ENCODE results near the gene ZNF280A. TPM values are rescaled to one million over a fixed set of nuclear protein-coding genes. Genes with fewer than 3 reads are reported as not detected.
"Not testable (repeated sequence)": the region's sequence is repeated elsewhere in the genome, so short reads cannot be mapped to it uniquely, and the experiment has no call there.

ZNF280A gene
- total RNA-seq, 1 experiment from 2014 or later: 1.9 TPM

GRCh38 chr22:22548317-22548716, 28.2 kb upstream of the ZNF280A start:
- no peak for DNase-seq
- H3K36me3 ChIP-seq: peaks cover 62% of the 10 kb centered on the region
- no peaks in the 10 kb centered on the region for H3K9me3 ChIP-seq
- no peaks in the 10 kb centered on the region for H3K27me3 ChIP-seq
- H3K4me3 ChIP-seq: no peak overlapping the region

- DNase-seq: no peak
- H3K36me3 ChIP-seq: peaks cover 56% of the 10 kb centered on the region
- H3K9me3 ChIP-seq: no peaks in the 10 kb centered on the region
- no peaks in the 10 kb centered on the region for H3K27me3 ChIP-seq
- H3K4me3 ChIP-seq: no peak overlapping the region
These were observed 27.7 kb upstream of the ZNF280A start for GRCh38 chr22:22547692-22548300.

GRCh38 chr22:22547226-22547625, 27.2 kb upstream of the ZNF280A start:
- H3K36me3 ChIP-seq: peaks cover 52% of the 10 kb centered on the region
- H3K4me3 ChIP-seq: no peak overlapping the region
- no peak for DNase-seq
- H3K27me3 ChIP-seq: no peaks in the 10 kb centered on the region
- no peaks in the 10 kb centered on the region for H3K9me3 ChIP-seq

GRCh38 chr22:22546490-22546889, 26.4 kb upstream of the ZNF280A start:
- peak; percentile 9 for DNase-seq
- Histone ChIP-seq H3K27me3 (no peaks in the 10 kb centered on the region), H3K9me3 (no peaks in the 10 kb centered on the region), H3K36me3 (peaks cover 48% of the 10 kb centered on the region), H3K4me3 (no peak overlapping the region)

- peaks cover 34% of the 10 kb centered on the region for H3K36me3 ChIP-seq
- no peak overlapping the region for H3K4me3 ChIP-seq
- H3K27me3 ChIP-seq: no peaks in the 10 kb centered on the region
- no peak for DNase-seq
- no peaks in the 10 kb centered on the region for H3K9me3 ChIP-seq
These were observed 25.0 kb upstream of the ZNF280A start for GRCh38 chr22:22545084-22545483.

GRCh38 chr22:22538226-22538989, 18.3 kb upstream of the ZNF280A start:
- Histone ChIP-seq H3K9me3 (no peaks in the 10 kb centered on the region), H3K27me3 (no peaks in the 10 kb centered on the region)

GRCh38 chr22:22536916-22537315, 16.8 kb upstream of the ZNF280A start:
- no peak for DNase-seq
- Histone ChIP-seq H3K36me3 (no peaks in the 10 kb centered on the region), H3K9me3 (no peaks in the 10 kb centered on the region), H3K4me3 (no peak overlapping the region), H3K27me3 (no peaks in the 10 kb centered on the region)

More at GRCh38 chr22:22538226-22538989, 18.3 kb upstream of the ZNF280A start:
- Histone ChIP-seq H3K4me3 (no peak overlapping the region), H3K36me3 (no peaks in the 10 kb centered on the region)
- no peak for DNase-seq

- no peak for DNase-seq
- H3K36me3 ChIP-seq: no peaks in the 10 kb centered on the region
- H3K9me3 ChIP-seq: no peaks in the 10 kb centered on the region
- H3K4me3 ChIP-seq: no peak overlapping the region
- no peaks in the 10 kb centered on the region for H3K27me3 ChIP-seq
These were observed 16.4 kb upstream of the ZNF280A start for GRCh38 chr22:22536515-22536914.

- Histone ChIP-seq H3K36me3 (no peaks in the 10 kb centered on the region), H3K4me3 (no peak overlapping the region), H3K9me3 (no peaks in the 10 kb centered on the region), H3K27me3 (no peaks in the 10 kb centered on the region)
- no peak for DNase-seq
These were observed 15.6 kb upstream of the ZNF280A start for GRCh38 chr22:22535662-22536061.

GRCh38 chr22:22534604-22535415, 14.7 kb upstream of the ZNF280A start:
- no peaks in the 10 kb centered on the region for H3K36me3 ChIP-seq
- H3K27me3 ChIP-seq: no peaks in the 10 kb centered on the region
- H3K9me3 ChIP-seq: no peaks in the 10 kb centered on the region
- no peak for DNase-seq
- H3K4me3 ChIP-seq: no peak overlapping the region

- no peak for DNase-seq
- H3K27me3 ChIP-seq: no peaks in the 10 kb centered on the region
- H3K9me3 ChIP-seq: no peaks in the 10 kb centered on the region
These were observed 13.8 kb upstream of the ZNF280A start for GRCh38 chr22:22533863-22534262.

GRCh38 chr22:22533417-22533816, 13.3 kb upstream of the ZNF280A start:
- DNase-seq: no peak
- H3K36me3 ChIP-seq: no peaks in the 10 kb centered on the region
- no peak overlapping the region for H3K4me3 ChIP-seq
- no peaks in the 10 kb centered on the region for H3K27me3 ChIP-seq
- H3K9me3 ChIP-seq: no peaks in the 10 kb centered on the region

More at GRCh38 chr22:22533863-22534262, 13.8 kb upstream of the ZNF280A start:
- Histone ChIP-seq H3K4me3 (no peak overlapping the region), H3K36me3 (no peaks in the 10 kb centered on the region)

- H3K27me3 ChIP-seq, H3K36me3 ChIP-seq, H3K9me3 ChIP-seq, DNase-seq, H3K4me3 ChIP-seq: not testable (repeated sequence)
These were observed 12.5 kb upstream of the ZNF280A start for GRCh38 chr22:22532547-22533071.

- Histone ChIP-seq H3K9me3 (no peaks in the 10 kb centered on the region), H3K36me3 (no peaks in the 10 kb centered on the region), H3K27me3 (no peaks in the 10 kb centered on the region), H3K4me3 (no peak overlapping the region)
- no peak for DNase-seq
These were observed 11.9 kb upstream of the ZNF280A start for GRCh38 chr22:22531770-22532546.

GRCh38 chr22:22528780-22529179, 8.7 kb upstream of the ZNF280A start:
- no peaks in the 10 kb centered on the region for H3K27me3 ChIP-seq
- no peak overlapping the region for H3K4me3 ChIP-seq
- DNase-seq: no peak
- no peaks in the 10 kb centered on the region for H3K36me3 ChIP-seq
- no peaks in the 10 kb centered on the region for H3K9me3 ChIP-seq

- no peak for DNase-seq
- H3K4me3 ChIP-seq: no peak overlapping the region
- no peaks in the 10 kb centered on the region for H3K27me3 ChIP-seq
- no peaks in the 10 kb centered on the region for H3K9me3 ChIP-seq
- H3K36me3 ChIP-seq: no peaks in the 10 kb centered on the region
These were observed 7.2 kb upstream of the ZNF280A start for GRCh38 chr22:22527312-22527711.

Data from MG63 (cell line).